ENCODE measurements around the gene S100A11.

GRCh38 chr1:151995774-151996173 is 41.0 kb downstream of the S100A11 start:
- no peak for TF ChIP-seq CREB1 (IDR thresholded peaks at IDR 0.05; ENCODE audit: low read depth)
- TF ChIP-seq EGR1 (IDR thresholded peaks at IDR 0.05), result no peak
- TF ChIP-seq MAX (IDR thresholded peaks at IDR 0.05), result no peak
- no peak for TF ChIP-seq REST (IDR thresholded peaks at IDR 0.05; ENCODE audit: low read depth)
- no peak for TF ChIP-seq TAF1 (IDR thresholded peaks at IDR 0.05; ENCODE audit: low read depth)
- TF ChIP-seq TEAD4 (IDR thresholded peaks at IDR 0.05), result no peak
- TF ChIP-seq CEBPB (IDR thresholded peaks at IDR 0.05), result no peak
